Effector CD8-positive, alpha-beta T cell (primary cell): ENCODE data around the gene LTBP1.
"Not testable (repeated sequence)": the region's sequence is repeated elsewhere in the genome, so short reads cannot be mapped to it uniquely, and the experiment has no call there.

Source experiments
- DNase-seq: peaks from one replicate; lab custom pipeline; 2025; lab: John Stamatoyannopoulos, UW

The LTBP1 gene

DNA sequence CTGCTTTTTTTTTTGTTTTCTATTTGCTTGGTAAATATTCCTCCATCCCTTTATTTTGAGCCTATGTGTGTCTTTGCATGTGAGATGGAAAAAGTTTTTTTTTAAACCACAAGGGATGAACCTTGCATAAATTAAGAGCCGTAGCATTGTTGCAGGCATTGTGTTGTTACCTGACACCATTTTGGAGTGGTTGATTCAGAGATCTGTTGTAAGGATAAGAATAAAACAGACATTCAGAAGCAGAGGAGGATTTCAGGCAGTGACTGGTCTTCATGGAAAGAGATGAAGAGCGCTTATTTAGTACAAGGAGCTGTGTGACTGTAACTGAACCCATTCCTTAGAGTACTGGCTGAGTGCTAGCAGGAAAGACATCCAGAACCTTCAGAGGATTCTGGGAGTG lies 101.2 kb downstream of the LTBP1 start:
- DNase-seq = no peak

DNA sequence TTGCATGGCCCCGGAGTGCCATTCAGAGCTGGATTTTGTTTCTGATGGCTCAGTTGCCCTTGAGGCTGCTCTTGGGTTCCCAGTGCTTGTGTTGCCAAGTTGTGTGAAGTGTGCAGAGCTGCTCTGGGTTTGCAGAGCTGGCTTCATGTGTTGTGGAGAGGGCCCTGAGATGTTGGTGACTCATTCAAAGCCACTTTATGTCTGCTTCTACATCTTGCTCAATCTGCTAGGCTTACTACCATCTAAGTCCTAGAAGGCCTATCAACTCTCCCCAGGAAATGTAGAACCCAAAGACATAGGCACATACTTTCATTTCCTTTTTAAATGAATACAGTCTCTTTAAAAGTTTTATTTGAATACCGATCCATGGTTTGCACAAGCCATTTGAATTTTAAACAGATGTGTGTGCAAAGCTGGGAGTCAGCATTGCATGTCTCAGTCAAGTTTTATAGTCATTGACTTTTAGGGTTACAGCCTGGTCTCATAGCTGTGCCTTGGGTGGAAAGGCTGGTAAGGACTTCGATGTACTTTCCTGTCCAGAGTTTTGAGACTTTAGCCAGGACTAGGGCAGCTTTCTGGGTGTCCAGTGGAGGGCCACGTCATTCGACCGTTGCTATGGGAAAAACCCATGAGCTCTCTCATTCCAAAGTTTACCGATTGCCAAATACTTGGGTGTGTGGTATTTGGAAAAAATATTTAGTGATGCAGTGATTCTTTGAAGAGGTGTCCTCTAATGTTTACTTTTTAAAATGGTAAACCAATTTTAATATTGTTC lies 105.0 kb downstream of the LTBP1 start:
- DNase-seq = no peak

DNA sequence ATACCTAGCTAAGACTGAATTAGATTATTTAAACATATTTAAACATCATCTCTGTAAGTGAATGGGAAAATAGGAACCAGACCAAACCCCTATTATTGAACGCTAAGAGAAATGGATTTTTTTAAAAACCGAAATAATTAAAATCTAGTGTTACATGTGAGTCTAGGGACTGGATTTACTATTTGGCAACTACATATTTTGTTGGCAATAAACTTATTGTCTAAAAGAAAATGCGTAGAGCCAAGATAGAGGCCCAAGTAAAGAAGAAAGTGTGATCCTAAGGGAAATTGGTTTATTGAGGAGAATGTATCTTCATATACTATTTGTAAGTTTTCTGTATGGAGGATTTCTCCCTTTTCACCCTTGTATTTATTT lies 105.6 kb downstream of the LTBP1 start:
- DNase-seq = no peak

DNA sequence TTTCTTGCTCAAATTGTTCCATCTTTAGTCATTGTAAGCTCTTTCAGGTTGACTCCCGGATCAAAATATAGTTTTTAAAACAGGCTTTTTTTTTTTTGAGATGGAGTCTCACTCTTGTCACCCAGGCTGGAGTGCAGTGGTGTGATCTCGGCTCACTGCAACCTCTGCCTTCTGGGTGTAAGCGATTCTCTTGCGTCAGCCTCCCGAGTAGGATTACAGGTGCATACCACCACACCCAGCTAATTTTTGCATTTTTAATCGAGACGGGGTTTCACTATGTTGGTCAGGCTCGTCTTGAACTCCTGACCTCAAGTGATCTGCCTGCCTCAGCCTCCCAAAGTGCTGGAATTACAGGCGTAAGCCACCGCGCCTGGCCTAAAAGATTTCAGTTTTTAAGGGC lies 106.0 kb downstream of the LTBP1 start:
- DNase-seq = not testable (repeated sequence)

DNA sequence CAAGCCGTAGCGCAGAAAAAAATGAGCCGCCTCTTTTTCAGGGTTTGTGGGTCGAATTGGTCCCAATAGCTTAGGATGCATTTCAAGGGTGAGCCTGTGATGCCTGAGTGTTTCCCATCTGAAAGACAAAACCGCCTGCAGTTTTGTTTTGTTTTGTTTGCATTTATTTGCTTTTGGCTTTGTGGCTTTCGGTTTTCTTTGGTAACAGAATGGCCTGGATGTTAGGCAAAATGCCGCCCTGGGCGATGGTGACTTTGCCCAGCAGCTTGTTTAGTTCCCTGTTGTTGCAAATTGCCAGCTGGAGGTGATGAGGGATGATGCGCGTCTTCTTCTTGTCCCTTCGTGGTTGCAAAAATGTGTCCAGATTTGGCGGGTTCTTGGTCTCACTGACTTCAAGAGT lies 109.4 kb downstream of the LTBP1 start:
- DNase-seq = no peak

DNA sequence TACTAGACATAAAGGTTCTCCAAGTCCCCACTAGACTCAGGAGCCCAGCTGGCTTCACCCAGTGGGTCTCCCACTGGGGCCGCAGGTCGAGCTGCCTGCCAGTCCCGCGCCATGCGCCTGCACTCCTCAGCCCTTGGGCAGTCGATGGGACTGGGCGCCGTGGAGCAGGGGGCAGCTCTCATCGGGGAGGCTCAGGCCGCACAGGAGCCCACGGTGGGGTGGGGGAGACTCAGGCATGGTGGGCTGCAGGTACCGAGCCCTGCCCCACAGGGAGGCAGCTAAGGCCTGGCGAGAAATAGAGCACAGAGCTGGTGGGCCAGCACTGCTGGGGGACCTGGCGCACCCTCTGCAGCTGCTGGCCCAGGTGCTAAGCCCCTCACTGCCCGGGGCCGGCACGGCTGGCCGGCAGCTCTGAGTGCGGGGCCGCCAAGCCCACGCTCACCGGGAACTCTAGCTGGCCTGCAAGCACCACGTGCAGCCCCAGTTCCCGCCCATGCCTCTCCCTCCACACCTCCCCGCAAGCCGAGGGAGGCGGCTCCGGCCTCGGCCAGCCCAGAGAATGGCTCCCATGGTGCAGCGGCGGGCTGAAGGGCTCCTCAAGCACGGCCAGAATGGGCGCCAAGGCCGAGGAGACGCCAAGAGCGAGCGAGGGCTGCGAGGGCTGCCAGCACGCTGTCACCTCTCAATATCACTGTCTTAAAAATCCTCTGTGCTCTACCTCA lies 110.7 kb downstream of the LTBP1 start:
- DNase-seq = not testable (repeated sequence)

DNA sequence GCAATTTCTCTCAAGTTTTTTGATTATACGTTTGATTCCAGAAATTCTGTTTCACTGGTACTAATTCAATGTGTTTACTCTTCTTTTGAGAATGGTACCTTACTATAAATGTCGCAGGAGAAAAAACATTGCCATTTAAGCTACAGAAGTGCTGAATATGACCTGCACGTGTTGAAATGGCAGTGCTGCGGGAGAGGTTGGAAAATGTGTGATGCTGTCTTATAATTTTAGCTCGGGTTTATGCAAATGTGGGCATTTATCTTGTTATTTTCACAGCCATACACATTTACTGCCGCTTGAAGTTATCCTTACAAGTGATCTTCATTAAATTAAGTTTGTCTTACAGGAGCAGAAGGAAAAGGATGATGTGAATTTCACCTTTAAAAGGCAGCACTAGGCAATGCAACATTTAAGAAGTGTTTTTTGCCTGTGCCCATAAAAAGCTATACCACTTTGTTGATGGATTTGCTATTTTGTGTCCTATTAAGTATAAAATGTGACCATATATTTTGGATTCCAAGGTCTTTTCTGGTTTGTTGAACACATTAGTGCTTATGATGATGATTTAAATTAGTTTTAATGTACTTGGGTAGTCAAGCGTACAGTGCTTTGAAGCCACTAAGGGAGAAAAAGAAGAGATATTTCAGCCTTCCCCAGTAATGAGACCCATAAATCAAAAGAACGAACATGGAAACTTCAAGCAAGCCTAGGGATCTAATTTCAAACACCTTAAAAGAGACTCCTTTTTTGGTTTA lies 112.1 kb downstream of the LTBP1 start:
- no peak for DNase-seq

DNA sequence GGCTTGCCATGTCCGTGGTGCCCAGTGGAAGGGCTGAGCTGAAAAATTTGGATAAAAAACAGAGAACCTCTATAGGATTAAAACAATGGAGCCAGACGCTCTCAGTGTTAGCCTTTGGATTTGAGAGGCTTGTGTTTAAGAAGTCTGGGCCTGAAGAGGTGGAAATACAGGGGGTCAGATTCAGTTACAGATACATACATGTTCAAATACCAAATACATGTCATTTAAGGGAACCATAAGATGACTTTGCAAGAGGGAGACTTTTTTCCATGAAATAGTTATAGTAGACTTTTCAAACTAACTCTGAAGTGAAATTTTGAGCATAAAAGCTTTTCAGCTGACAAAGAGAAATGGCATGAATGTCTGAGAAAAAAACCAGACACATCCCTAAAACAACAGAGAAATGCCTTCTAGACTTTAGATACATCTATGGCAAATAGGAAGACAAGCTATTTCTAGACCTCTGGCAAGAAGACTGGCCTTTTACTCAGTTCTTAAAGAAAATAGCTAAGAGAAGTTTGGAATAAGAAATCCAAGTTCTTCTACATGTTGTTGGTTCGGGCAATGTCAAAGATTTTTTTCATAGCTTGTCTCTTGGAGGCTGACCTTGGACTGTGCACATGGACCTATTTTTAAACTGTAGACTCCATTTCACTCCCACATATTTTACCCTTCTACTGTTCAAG lies 112.9 kb downstream of the LTBP1 start:
- no peak for DNase-seq

DNA sequence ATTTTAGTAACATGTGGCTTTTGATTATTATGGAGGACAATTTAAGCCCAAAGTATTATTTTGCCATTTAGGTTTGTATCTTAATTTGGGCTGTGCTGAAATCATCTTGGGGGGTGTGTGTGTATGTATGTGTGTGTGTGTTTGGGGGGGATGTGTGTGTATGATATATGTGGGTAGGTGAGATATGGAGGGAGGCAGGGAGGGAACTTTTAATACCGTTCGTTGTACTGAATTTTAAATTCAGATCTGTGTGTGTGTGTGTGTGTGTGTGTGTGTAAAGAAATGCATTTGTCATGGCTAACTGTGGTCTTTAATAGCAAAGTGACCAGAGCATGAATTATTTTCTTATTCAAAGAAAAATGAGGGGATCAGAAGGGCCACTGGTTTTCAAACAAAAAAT lies 113.7 kb downstream of the LTBP1 start:
- no peak for DNase-seq

DNA sequence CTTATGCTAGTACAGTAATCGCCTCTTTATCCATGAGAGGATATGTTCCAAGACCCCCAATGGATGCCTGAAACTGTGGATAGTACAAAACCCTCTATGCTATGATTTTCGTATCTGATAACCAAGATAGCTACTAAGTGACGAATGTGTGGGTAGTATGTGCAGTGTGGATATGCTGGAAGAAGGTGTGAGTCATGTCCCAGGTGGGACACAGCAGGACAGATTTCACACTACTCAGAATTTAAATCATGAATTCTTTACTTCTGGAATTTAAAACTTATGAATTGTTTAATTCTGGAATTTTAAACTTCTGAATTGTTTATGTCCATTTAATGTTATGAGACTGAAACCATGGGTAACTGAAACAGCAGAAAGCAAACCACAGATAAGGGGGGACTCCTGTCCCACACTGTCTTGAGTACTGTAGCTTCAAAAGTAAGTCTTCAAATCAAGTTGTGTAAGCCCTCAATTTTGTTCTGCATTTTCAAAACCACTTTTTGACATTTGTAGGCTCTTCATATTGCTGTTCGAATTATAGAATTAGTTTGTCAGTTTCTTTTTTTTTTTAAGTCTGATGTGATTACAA lies 116.0 kb downstream of the LTBP1 start:
- no peak for DNase-seq

DNA sequence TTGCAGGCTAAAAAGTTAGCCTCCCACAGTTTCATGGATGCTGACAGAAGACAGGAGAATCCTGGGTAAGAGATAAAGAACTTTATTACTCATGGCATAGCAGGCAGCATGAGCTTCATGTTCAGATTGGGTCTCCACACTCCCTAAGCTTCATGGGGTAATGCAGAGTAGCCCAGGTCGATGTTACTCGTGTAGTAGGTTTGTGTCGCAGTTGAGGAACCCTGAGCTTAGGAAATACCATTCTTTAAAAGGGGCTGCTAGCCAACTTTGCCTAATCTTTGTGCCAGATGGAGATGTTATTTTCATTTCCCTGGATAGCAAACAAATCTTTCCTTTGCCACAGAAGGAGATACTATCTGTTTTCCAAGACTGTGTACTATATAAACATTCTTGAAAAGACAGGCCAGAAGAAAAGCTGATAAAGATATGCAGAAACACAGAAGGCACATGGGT lies 117.6 kb downstream of the LTBP1 start:
- DNase-seq = no peak

DNA sequence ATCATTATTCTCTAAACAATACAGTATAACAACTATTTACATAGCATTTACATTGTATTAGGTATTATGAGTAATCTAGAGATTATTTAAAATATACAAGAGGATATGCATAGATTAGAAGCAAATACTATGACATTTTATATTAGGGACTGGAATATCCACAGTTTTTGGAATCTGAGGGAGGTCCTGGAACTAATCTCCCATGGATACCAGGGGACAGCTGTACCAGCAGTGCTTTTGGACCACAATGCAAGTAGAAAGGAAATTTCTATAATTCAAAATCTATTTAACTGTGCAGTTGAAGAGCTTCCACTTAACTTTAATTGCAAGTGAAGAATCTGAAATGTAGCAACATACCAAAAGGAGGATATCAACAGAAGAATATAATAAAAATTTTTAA lies 120.8 kb downstream of the LTBP1 start:
- DNase-seq = no peak

DNA sequence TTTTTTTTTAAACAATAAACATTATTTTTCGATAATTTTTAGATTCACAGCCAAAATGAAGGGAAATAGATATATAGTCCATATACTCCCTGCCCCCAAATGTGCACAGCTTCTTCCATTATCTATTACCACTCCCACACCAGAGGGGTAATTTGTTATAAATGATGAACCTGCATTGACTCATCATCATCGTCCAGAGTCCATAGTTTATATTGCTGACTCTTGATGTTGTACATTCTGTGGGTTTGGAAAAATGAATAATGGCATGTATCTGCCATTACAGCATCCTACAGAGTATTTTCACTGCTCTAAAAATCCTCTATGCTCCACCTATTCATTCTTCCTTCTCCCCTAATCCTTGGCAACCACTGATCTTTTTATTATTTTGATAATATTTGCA lies 121.5 kb downstream of the LTBP1 start:
- DNase-seq = no peak

DNA sequence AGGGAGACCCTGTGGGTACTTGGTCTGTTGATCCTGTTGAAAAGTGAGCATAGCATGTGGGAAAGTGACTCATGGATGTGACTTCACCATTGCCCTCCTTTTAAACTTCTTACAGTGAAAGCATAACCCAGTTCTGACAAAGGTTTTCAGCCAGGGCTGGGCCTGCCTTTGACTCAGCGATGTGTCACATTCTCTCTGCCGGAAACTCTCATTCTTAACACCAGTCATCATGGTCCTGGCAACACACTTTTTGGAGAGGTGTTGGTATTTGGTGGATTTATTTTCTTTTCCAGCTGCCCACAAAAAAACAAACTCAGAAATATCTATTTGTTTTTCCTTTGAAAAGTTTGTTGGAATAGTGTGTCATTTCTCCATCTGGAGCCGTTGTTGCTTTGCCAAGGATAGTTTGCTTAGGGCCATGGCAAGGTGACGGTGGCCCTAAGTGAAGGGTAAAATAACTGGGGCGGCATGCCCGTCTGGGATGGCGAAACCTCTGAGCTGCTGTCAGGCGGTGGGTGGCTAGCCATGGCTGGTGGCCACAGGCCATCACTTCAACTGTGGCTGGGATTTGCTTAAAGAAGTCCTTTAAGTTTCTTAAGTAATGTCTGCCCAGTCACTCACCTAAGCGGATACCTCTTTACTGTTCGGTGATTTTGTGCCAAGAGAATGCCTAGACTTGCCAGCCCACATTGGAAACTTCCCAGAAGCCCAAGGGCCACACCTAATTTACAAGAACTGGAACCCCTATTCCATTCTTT lies 123.3 kb downstream of the LTBP1 start:
- DNase-seq = no peak

DNA sequence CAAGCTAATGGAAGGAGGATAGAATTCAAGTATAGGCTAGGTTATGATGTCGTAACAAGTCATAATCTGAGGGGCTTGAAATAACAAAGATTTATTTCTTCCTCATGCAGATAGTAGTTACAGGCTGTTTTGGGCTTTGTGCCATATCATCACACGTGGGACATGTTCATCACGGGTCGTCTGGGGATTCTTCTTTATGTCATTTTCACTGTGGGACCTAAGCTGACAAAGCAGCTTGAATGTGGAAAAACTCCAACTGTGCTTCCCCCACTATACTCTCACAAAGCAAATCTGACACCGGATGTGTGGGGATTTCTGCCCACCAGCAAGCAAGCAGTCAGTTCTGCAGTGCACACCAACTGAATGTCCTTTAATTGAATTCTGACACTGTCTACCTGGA lies 124.8 kb downstream of the LTBP1 start:
- no peak for DNase-seq

DNA sequence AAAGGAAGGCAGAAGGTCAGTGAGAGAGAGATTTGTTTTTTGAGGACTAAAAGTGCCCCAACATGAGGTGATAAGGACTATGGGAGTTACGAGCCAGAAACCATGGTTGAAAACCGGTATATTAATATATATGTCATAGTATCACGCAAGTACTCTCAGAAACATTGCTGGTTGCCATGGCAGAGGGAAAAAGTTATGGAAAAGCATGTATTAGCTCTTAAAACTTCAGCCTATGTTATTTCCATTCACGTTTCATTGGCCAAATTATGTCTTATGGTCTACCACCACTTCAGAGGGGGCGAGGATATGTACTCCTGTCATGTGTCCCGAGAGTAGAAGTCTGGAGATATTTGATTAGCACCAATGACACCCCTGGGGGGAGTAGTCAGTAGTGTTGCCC lies 125.9 kb downstream of the LTBP1 start:
- no peak for DNase-seq

DNA sequence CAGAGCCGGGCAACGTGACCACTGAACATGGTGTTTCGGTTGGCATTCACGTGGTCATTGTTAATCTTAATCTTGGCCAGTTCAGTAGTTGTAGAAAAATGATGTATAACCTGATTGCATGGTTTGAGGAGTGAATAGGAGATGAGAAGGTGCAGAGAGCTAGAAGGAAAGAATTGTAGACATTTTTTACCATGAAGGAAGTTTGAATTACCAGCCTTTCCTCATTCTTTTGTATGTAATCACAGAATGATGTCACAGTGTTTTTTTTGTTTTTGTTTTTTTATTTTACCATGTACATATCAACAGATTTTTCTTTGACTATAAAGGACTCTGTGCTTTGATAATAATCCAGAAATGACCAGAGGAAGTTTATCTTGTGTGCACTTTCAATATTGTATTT lies 126.3 kb downstream of the LTBP1 start:
- DNase-seq = no peak

DNA sequence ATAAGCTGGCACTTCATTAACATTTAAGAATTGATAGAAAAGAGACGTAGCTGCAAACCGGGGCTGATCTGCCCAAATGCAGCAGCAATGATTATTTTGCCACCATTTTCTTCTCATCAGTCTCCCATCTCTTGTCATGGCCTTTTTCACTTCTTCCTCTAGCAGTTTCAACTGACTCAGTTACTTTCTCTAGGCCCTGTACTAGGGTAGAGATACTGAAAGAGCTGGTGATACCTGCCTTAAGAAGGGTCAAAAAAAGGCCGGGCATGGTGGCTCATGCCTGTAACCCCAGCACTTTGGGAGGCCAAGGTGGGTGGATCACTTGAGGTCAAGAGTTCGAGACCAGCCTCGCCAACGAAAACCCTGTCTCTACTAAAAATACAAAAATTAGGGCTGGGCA lies 127.4 kb downstream of the LTBP1 start:
- DNase-seq = no peak

DNA sequence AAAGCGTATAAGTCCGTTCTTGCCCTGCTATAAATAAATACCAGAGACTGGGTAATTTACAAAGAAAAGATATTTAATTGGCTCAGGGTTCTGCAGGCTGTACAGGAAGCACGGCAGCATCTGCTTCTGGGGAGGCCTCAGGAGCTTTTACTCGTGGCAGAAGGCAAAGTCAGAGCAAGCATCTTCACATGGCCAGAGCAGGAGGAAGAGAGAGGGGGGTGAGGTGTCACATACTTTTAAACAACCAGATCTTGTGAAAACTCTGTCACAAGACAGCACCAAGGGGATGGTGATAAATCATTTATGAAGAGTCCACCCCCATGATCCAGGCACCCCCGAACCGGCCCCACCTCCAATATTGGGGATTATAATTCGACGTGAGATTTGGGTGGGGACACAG lies 130.6 kb downstream of the LTBP1 start:
- no peak for DNase-seq

DNA sequence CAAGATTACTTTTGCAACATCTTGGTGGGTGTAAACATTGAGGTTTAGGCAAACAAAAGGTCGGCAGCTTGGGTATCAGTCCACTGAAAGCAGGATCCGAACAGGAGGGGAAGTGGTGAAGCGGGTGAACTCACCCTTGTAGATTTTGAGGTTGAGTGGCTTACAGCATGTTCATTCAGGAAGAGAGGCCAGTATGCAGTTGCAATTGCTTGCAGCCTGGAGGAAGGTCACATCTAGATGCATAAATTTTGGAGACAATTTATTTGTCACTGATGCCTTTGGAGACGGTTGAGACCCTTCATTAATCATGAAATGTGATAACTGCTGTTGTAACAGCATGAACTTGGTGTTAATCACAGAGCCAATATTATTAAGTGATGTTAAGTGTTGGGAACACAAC lies 131.1 kb downstream of the LTBP1 start:
- no peak for DNase-seq

DNA sequence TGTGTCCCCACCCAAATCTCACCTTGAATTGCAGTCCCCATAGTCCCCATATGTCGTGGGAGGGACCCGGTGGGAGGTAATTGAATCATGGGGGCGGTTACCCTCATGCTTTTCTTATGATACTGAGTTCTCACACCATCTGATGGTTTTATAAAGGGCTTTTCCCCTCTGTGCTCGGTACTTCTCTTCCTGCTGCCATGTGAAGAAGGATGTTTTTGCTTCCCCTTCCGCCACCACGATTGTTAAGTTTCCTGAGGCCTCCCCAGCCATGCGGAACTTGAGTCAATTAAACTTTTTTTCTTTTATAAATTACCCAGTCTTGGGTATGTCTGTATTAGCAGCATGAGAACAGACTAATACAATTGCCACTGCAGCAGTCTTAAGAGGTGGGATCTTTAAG lies 134.9 kb downstream of the LTBP1 start:
- DNase-seq = no peak
